ENCODE results near the gene STX18.

STX18 gene

DNA sequence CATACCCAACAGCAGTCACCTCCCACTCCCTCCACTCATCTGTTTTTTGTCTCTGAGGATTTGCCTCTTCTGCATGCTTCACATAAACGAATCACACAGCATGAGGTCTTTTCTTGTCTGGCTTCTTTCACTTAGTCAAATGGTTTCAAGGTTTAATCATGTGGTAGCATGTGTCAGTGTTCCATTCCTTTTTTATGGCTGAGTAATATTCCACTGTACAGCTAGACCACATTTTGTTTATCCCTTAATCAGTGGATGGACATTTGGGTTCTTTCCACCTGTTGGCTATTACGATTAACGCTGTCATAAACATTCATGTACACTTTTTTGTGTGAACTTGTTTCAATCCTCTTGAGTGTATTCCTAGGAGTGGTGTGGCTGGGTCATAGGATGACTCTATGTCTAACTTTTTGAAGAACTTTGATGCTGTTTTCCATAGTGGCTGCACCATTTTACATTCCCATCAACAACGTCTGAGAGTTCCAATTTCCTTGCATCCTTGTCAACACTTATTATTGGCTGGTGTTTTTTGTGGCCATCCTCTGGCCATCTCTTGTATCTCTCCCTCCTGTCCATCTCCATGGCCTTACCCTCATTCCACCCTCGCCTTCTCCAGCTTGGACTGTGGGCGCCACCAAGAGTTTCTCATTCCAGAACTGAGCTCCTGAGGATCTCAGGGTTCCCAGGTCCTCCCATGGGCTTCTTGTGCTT lies 167.3 kb downstream of the STX18 start:
- DNase-seq: no peak
